ENCODE results near the gene DUSP22.

DUSP22 gene

GRCh38 chr6:367298-367794 is 75.1 kb downstream of the DUSP22 start:
- ATAC-seq, result no peak
- no peak for TF ChIP-seq GLIS3 (CRISPR knock-in tag; IDR thresholded peaks at IDR 0.05)
- TF ChIP-seq PPARA (CRISPR knock-in tag; IDR thresholded peaks at IDR 0.05; ENCODE audit: borderline replicate concordance), result no peak
- TF ChIP-seq POU6F1 (CRISPR knock-in tag; IDR thresholded peaks at IDR 0.05; ENCODE audit: borderline replicate concordance, low read depth), result no peak
- no peak for TF ChIP-seq ZNF70 (CRISPR knock-in tag; IDR thresholded peaks at IDR 0.05)
- no peak for TF ChIP-seq TCF4 (CRISPR knock-in tag; IDR thresholded peaks at IDR 0.05; ENCODE audit: borderline replicate concordance)
- TF ChIP-seq RARB (CRISPR knock-in tag; IDR thresholded peaks at IDR 0.05), result no peak
- no peak for TF ChIP-seq ZNF8 (CRISPR knock-in tag; IDR thresholded peaks at IDR 0.05)
- no peak for TF ChIP-seq ZFP3 (CRISPR knock-in tag; IDR thresholded peaks at IDR 0.05)
- no peak for TF ChIP-seq OSR1 (CRISPR knock-in tag; IDR thresholded peaks at IDR 0.05)
- TF ChIP-seq TSHZ2 (CRISPR knock-in tag; IDR thresholded peaks at IDR 0.05), result no peak
- no peak for TF ChIP-seq CSRNP3 (CRISPR knock-in tag; IDR thresholded peaks at IDR 0.05)
- no peak for TF ChIP-seq ZC3H10 (CRISPR knock-in tag; IDR thresholded peaks at IDR 0.05)
- no peak for TF ChIP-seq PATZ1 (CRISPR knock-in tag; IDR thresholded peaks at IDR 0.05; ENCODE audit: borderline replicate concordance)
- no peak for TF ChIP-seq ESRRG (CRISPR knock-in tag; IDR thresholded peaks at IDR 0.05)
- TF ChIP-seq ZNF565 (CRISPR knock-in tag; conservative IDR thresholded peaks at IDR 0.05; ENCODE audit: low read depth), result no peak
- no peak for TF ChIP-seq ZFP30 (CRISPR knock-in tag; IDR thresholded peaks at IDR 0.05)
- TF ChIP-seq TOX (CRISPR knock-in tag; IDR thresholded peaks at IDR 0.05; ENCODE audit: borderline replicate concordance), result no peak
- no peak for TF ChIP-seq SNAI2 (CRISPR knock-in tag; IDR thresholded peaks at IDR 0.05)
- TF ChIP-seq BACH2 (CRISPR knock-in tag; IDR thresholded peaks at IDR 0.05; ENCODE audit: borderline replicate concordance), result no peak

- TF ChIP-seq ZNF8 (CRISPR knock-in tag; IDR thresholded peaks at IDR 0.05), result no peak
- no peak for TF ChIP-seq ESRRG (CRISPR knock-in tag; IDR thresholded peaks at IDR 0.05)
- TF ChIP-seq ARNTL (CRISPR knock-in tag; IDR thresholded peaks at IDR 0.05; ENCODE audit: borderline replicate concordance, low read depth), result no peak
- TF ChIP-seq BACH2 (CRISPR knock-in tag; IDR thresholded peaks at IDR 0.05; ENCODE audit: borderline replicate concordance), result no peak
- TF ChIP-seq CSDC2 (CRISPR knock-in tag; IDR thresholded peaks at IDR 0.05), result no peak
- no peak for TF ChIP-seq OSR1 (CRISPR knock-in tag; IDR thresholded peaks at IDR 0.05)
- TF ChIP-seq CREB5 (CRISPR knock-in tag; IDR thresholded peaks at IDR 0.05; ENCODE audit: low read depth), result no peak
- no peak for ATAC-seq
Observed at GRCh38 chr6:367891-368630, 75.8 kb downstream of the DUSP22 start.
